HFFc6 (cell line): ENCODE results near the gene RNPS1. TPM values are rescaled to one million over a fixed set of nuclear protein-coding genes. Genes with fewer than 3 reads are reported as not detected.
A peak's percentile ranks its signal among the peaks of the same experiment; 100 is the strongest.

Experiments
- DNase-seq: peaks from one replicate; pipeline ENCODE4 v3.0.0-alpha.2; 2018
- H3K27ac Mint-ChIP-seq: 2 replicates; pipeline ENCODE4 v1.8.0; 2020; ENCODE audit warnings: mild to moderate bottlenecking, mixed read lengths
- H3K27me3 Mint-ChIP-seq: 2 replicates; pipeline ENCODE4 v1.8.0; 2021; ENCODE audit warnings: mild to moderate bottlenecking, moderate library complexity, mixed read lengths; ENCODE audit not compliant: insufficient read depth
- H3K36me3 Mint-ChIP-seq: 2 replicates; pipeline ENCODE4 v1.8.0; 2021; ENCODE audit warnings: low read depth, mixed read lengths
- H3K4me1 Mint-ChIP-seq: 2 replicates; pipeline ENCODE4 v1.8.0; 2020; ENCODE audit warnings: low read depth, mixed read lengths
- H3K4me3 Mint-ChIP-seq: 2 replicates; pipeline ENCODE4 v1.8.0; 2020; ENCODE audit warnings: mild to moderate bottlenecking, moderate library complexity, mixed read lengths
- H3K9me3 Mint-ChIP-seq: 2 replicates; pipeline ENCODE4 v1.8.0; 2020; ENCODE audit warnings: mild to moderate bottlenecking, mixed read lengths
- CTCF ChIP-seq: fragments of 200-600 bp; sonication (generic); IDR thresholded peaks from 2 replicates; pipeline ENCODE4 v1.5.0; 2021; ENCODE audit warnings: antibody characterized with exemption, mild to moderate bottlenecking
- total RNA-seq, 6 experiments: library from RNA; stranded (reverse); fragmentation: NEBNext Ultra II Directional; extraction: Animal tissue kit (Norgen Biotek cat#: 25700); gene quantifications; 2 replicates in 1 of 6; 3 replicates in 5 of 6; pipeline ENCODE4 v1.2.3, GENCODE V29; 2021

Gene RNPS1
- total RNA-seq, 6 experiments from 2014 or later = 127 to 163 (median 140) TPM

- H3K4me1 Mint-ChIP-seq = peaks cover 24% of the 10 kb centered on the region
- H3K4me3 Mint-ChIP-seq = peak within 1 kb of the TSS; percentile 97
- H3K27ac Mint-ChIP-seq = peak within 1 kb of the TSS; percentile 86
- no peaks in the 10 kb centered on the region for H3K27me3 Mint-ChIP-seq
- no peaks in the 10 kb centered on the region for H3K9me3 Mint-ChIP-seq
- TF ChIP-seq CTCF = peak; percentile 78
- peaks cover 25% of the 10 kb centered on the region for H3K36me3 Mint-ChIP-seq
- peak; percentile 95 for DNase-seq
Observed at GRCh38 chr16:2251296-2252111, 16.4 kb downstream of the RNPS1 start, which contains the start of gene ECI1. TSS of gene ECI1 (minus strand) at chr16:2251587. CDS start at chr16:2251566, 21 bp downstream.

- H3K4me1 Mint-ChIP-seq = peaks cover 24% of the 10 kb centered on the region
- peaks cover 23% of the 10 kb centered on the region for H3K36me3 Mint-ChIP-seq
- no peaks in the 10 kb centered on the region for H3K27me3 Mint-ChIP-seq
- H3K4me3 Mint-ChIP-seq = peak overlapping the region; percentile 97
- TF ChIP-seq CTCF = no peak
- peak overlapping the region; percentile 86 for H3K27ac Mint-ChIP-seq
- peak; percentile 26 for DNase-seq
- H3K9me3 Mint-ChIP-seq = no peaks in the 10 kb centered on the region
Observed at GRCh38 chr16:2250652-2251295, 17.2 kb downstream of the RNPS1 start.

- H3K27ac Mint-ChIP-seq = no peak overlapping the region
- DNase-seq = no peak
- H3K9me3 Mint-ChIP-seq = no peaks in the 10 kb centered on the region
- no peaks in the 10 kb centered on the region for H3K27me3 Mint-ChIP-seq
- H3K4me3 Mint-ChIP-seq = no peak overlapping the region
- TF ChIP-seq CTCF = no peak
- peaks cover 14% of the 10 kb centered on the region for H3K36me3 Mint-ChIP-seq
- H3K4me1 Mint-ChIP-seq = peaks cover 9% of the 10 kb centered on the region; the same call in 1 of the 2 replicates
Observed at GRCh38 chr16:2246301-2246885, 21.5 kb downstream of the RNPS1 start.

GRCh38 chr16:2244926-2245795 lies 22.8 kb downstream of the RNPS1 start:
- no peak for DNase-seq
- Mint-ChIP-seq H3K27me3 (no peaks in the 10 kb centered on the region), H3K4me3 (no peak overlapping the region), H3K9me3 (no peaks in the 10 kb centered on the region), H3K4me1 (peaks cover 3% of the 10 kb centered on the region; the same call in 1 of the 2 replicates), H3K36me3 (peaks cover 14% of the 10 kb centered on the region), H3K27ac (no peak overlapping the region)
- TF ChIP-seq CTCF = no peak

- no peak; the same call in 1 of the 2 replicates for TF ChIP-seq CTCF
- Mint-ChIP-seq H3K36me3 (peaks cover 14% of the 10 kb centered on the region), H3K4me1 (no peaks in the 10 kb centered on the region), H3K4me3 (no peak overlapping the region), H3K27me3 (no peaks in the 10 kb centered on the region), H3K9me3 (no peaks in the 10 kb centered on the region), H3K27ac (no peak overlapping the region)
- no peak for DNase-seq
Observed at GRCh38 chr16:2244301-2244700, 23.6 kb downstream of the RNPS1 start.
